Erythroblast (primary cell): ENCODE results near the gene TMA7B.

Experiments used
- GATA1 ChIP-seq: IDR thresholded peaks from 2 replicates; pipeline ENCODE4 v1.6.1; 2011; ENCODE audit warnings: low read depth, mild to moderate bottlenecking, control low read depth, low read length, moderate library complexity
- POLR2A ChIP-seq: IDR thresholded peaks from 2 replicates; pipeline ENCODE4 v1.6.1; 2011; ENCODE audit warnings: mild to moderate bottlenecking, low read length

GRCh38 chr22:39931251-39931650 is 28.9 kb upstream of the TMA7B start:
- TF ChIP-seq POLR2A (no peak), GATA1 (no peak)
